Stimulated activated naive CD8-positive, alpha-beta T cell treated with anti-CD3 and anti-CD28 coated beads, Interleukin-15, Interleukin-2, amounts not matched to agents 100 ng/mL and 50 ng/mL, for 24 hours (primary cell): ENCODE data around the gene MAGI1.

Experiments
- H3K27ac Mint-ChIP-seq: one replicate; pipeline ENCODE4 v1.8.0; 2021; ENCODE audit warnings: mild to moderate bottlenecking, mixed read lengths
- H3K27me3 Mint-ChIP-seq: one replicate; pipeline ENCODE4 v1.8.0; 2021; ENCODE audit warnings: mixed read lengths
- H3K36me3 Mint-ChIP-seq: one replicate; pipeline ENCODE4 v1.8.0; 2021; ENCODE audit warnings: low read depth, mixed read lengths
- H3K4me1 Mint-ChIP-seq: one replicate; pipeline ENCODE4 v1.8.0; 2021; ENCODE audit warnings: low read depth, mixed read lengths
- H3K4me3 Mint-ChIP-seq: one replicate; pipeline ENCODE4 v1.8.0; 2021; ENCODE audit warnings: mild to moderate bottlenecking, mixed read lengths
- H3K9me3 Mint-ChIP-seq: one replicate; pipeline ENCODE4 v1.8.0; 2021; ENCODE audit warnings: mixed read lengths

MAGI1 gene

GRCh38 chr3:66012711-66013110 lies 26.0 kb downstream of the MAGI1 start:
- Mint-ChIP-seq H3K27ac (no peak overlapping the region), H3K4me3 (no peak overlapping the region), H3K9me3 (no peaks in the 10 kb centered on the region), H3K4me1 (no peaks in the 10 kb centered on the region), H3K27me3 (no peaks in the 10 kb centered on the region), H3K36me3 (no peaks in the 10 kb centered on the region)

- no peaks in the 10 kb centered on the region for H3K4me1 Mint-ChIP-seq
- no peaks in the 10 kb centered on the region for H3K9me3 Mint-ChIP-seq
- H3K27me3 Mint-ChIP-seq = peaks cover 4% of the 10 kb centered on the region
- no peak overlapping the region for H3K4me3 Mint-ChIP-seq
- no peak overlapping the region for H3K27ac Mint-ChIP-seq
- H3K36me3 Mint-ChIP-seq = no peaks in the 10 kb centered on the region
Measured at GRCh38 chr3:66010739-66011655, 27.7 kb downstream of the MAGI1 start.

GRCh38 chr3:66010348-66010738 lies 28.4 kb downstream of the MAGI1 start:
- no peaks in the 10 kb centered on the region for H3K4me1 Mint-ChIP-seq
- H3K9me3 Mint-ChIP-seq = no peaks in the 10 kb centered on the region
- no peak overlapping the region for H3K4me3 Mint-ChIP-seq
- H3K27ac Mint-ChIP-seq = no peak overlapping the region
- peaks cover 4% of the 10 kb centered on the region for H3K27me3 Mint-ChIP-seq
- H3K36me3 Mint-ChIP-seq = no peaks in the 10 kb centered on the region

GRCh38 chr3:66004244-66004643 lies 34.5 kb downstream of the MAGI1 start:
- no peaks in the 10 kb centered on the region for H3K9me3 Mint-ChIP-seq
- no peak overlapping the region for H3K27ac Mint-ChIP-seq
- no peaks in the 10 kb centered on the region for H3K4me1 Mint-ChIP-seq
- H3K4me3 Mint-ChIP-seq = no peak overlapping the region
- peaks cover 14% of the 10 kb centered on the region for H3K27me3 Mint-ChIP-seq
- H3K36me3 Mint-ChIP-seq = no peaks in the 10 kb centered on the region

- no peak overlapping the region for H3K4me3 Mint-ChIP-seq
- H3K27ac Mint-ChIP-seq = no peak overlapping the region
- no peaks in the 10 kb centered on the region for H3K36me3 Mint-ChIP-seq
- H3K9me3 Mint-ChIP-seq = no peaks in the 10 kb centered on the region
- no peaks in the 10 kb centered on the region for H3K4me1 Mint-ChIP-seq
- peaks cover 17% of the 10 kb centered on the region for H3K27me3 Mint-ChIP-seq
Measured at GRCh38 chr3:66001626-66002025, 37.1 kb downstream of the MAGI1 start.

GRCh38 chr3:66000506-66000905 lies 38.2 kb downstream of the MAGI1 start:
- Mint-ChIP-seq H3K27me3 (peaks cover 14% of the 10 kb centered on the region), H3K36me3 (no peaks in the 10 kb centered on the region), H3K4me1 (no peaks in the 10 kb centered on the region), H3K9me3 (no peaks in the 10 kb centered on the region), H3K4me3 (no peak overlapping the region), H3K27ac (no peak overlapping the region)

- H3K4me1 Mint-ChIP-seq = no peaks in the 10 kb centered on the region
Measured at GRCh38 chr3:65999606-66000005, 39.1 kb downstream of the MAGI1 start.

GRCh38 chr3:65996589-65996988 lies 42.1 kb downstream of the MAGI1 start:
- peaks cover 10% of the 10 kb centered on the region for H3K4me1 Mint-ChIP-seq
- no peak overlapping the region for H3K4me3 Mint-ChIP-seq
- H3K27ac Mint-ChIP-seq = no peak overlapping the region
- H3K36me3 Mint-ChIP-seq = no peaks in the 10 kb centered on the region
- no peaks in the 10 kb centered on the region for H3K9me3 Mint-ChIP-seq
- peaks cover 8% of the 10 kb centered on the region for H3K27me3 Mint-ChIP-seq

More at GRCh38 chr3:65999606-66000005, 39.1 kb downstream of the MAGI1 start:
- Mint-ChIP-seq H3K9me3 (no peaks in the 10 kb centered on the region), H3K27me3 (peaks cover 14% of the 10 kb centered on the region), H3K27ac (no peak overlapping the region), H3K36me3 (no peaks in the 10 kb centered on the region), H3K4me3 (no peak overlapping the region)

- H3K27ac Mint-ChIP-seq = no peak overlapping the region
- H3K9me3 Mint-ChIP-seq = no peaks in the 10 kb centered on the region
- no peak overlapping the region for H3K4me3 Mint-ChIP-seq
- peaks cover 10% of the 10 kb centered on the region for H3K4me1 Mint-ChIP-seq
- H3K36me3 Mint-ChIP-seq = no peaks in the 10 kb centered on the region
- peaks cover 8% of the 10 kb centered on the region for H3K27me3 Mint-ChIP-seq
Measured at GRCh38 chr3:65995515-65995914, 43.2 kb downstream of the MAGI1 start.

- H3K4me1 Mint-ChIP-seq = peaks cover 10% of the 10 kb centered on the region
- no peak overlapping the region for H3K4me3 Mint-ChIP-seq
- no peak overlapping the region for H3K27ac Mint-ChIP-seq
- no peaks in the 10 kb centered on the region for H3K36me3 Mint-ChIP-seq
- peaks cover 9% of the 10 kb centered on the region for H3K27me3 Mint-ChIP-seq
- H3K9me3 Mint-ChIP-seq = no peaks in the 10 kb centered on the region
Measured at GRCh38 chr3:65995030-65995429, 43.7 kb downstream of the MAGI1 start.

GRCh38 chr3:65993134-65993900 lies 45.4 kb downstream of the MAGI1 start:
- Mint-ChIP-seq H3K4me3 (no peak overlapping the region), H3K27ac (no peak overlapping the region), H3K4me1 (peaks cover 10% of the 10 kb centered on the region), H3K9me3 (no peaks in the 10 kb centered on the region), H3K27me3 (peaks cover 14% of the 10 kb centered on the region), H3K36me3 (no peaks in the 10 kb centered on the region)

- peaks cover 16% of the 10 kb centered on the region for H3K27me3 Mint-ChIP-seq
- no peaks in the 10 kb centered on the region for H3K9me3 Mint-ChIP-seq
- peak overlapping the region; percentile 6 for H3K27ac Mint-ChIP-seq
- no peaks in the 10 kb centered on the region for H3K36me3 Mint-ChIP-seq
- no peak overlapping the region for H3K4me3 Mint-ChIP-seq
- peaks cover 10% of the 10 kb centered on the region for H3K4me1 Mint-ChIP-seq
Measured at GRCh38 chr3:65992106-65992505, 46.6 kb downstream of the MAGI1 start.

- Mint-ChIP-seq H3K27ac (no peak overlapping the region), H3K4me1 (peaks cover 10% of the 10 kb centered on the region), H3K27me3 (peaks cover 16% of the 10 kb centered on the region), H3K4me3 (no peak overlapping the region), H3K36me3 (no peaks in the 10 kb centered on the region), H3K9me3 (no peaks in the 10 kb centered on the region)
Measured at GRCh38 chr3:65988411-65989180, 50.1 kb downstream of the MAGI1 start.

GRCh38 chr3:65986285-65986684 lies 52.4 kb downstream of the MAGI1 start:
- Mint-ChIP-seq H3K9me3 (no peaks in the 10 kb centered on the region), H3K4me3 (no peak overlapping the region), H3K27ac (no peak overlapping the region), H3K36me3 (no peaks in the 10 kb centered on the region), H3K4me1 (no peaks in the 10 kb centered on the region), H3K27me3 (peaks cover 16% of the 10 kb centered on the region)

GRCh38 chr3:65984975-65985374 lies 53.7 kb downstream of the MAGI1 start:
- Mint-ChIP-seq H3K27ac (no peak overlapping the region), H3K27me3 (peaks cover 14% of the 10 kb centered on the region), H3K4me3 (no peak overlapping the region), H3K9me3 (no peaks in the 10 kb centered on the region), H3K36me3 (no peaks in the 10 kb centered on the region), H3K4me1 (no peaks in the 10 kb centered on the region)
